ENCODE results near the gene RNH1.
A peak's percentile ranks its signal among the peaks of the same experiment; 100 is the strongest.
"Not testable (repeated sequence)": the region's sequence is repeated elsewhere in the genome, so short reads cannot be mapped to it uniquely, and the experiment has no call there.

RNH1 gene

GRCh38 chr11:526192-526591, 19.1 kb upstream of the RNH1 start:
- no peak for TF ChIP-seq CTCF (IDR thresholded peaks at IDR 0.05; ENCODE audit: low read depth, low read length)
- peaks cover under 1% of the 10 kb centered on the region; the same call in 1 of the 2 replicates for H3K36me3 ChIP-seq
- no peaks in the 10 kb centered on the region for H3K9me3 ChIP-seq (ENCODE audit: severe bottlenecking)
- H3K27ac ChIP-seq: no peak overlapping the region
- no peaks in the 10 kb centered on the region for H3K27me3 ChIP-seq (ENCODE audit: insufficient read depth, low read depth, severe bottlenecking)
- DNase-seq: no peak
- no peak overlapping the region for H3K4me3 ChIP-seq (ENCODE audit: low read depth, low read length)

- no peak for TF ChIP-seq CTCF (IDR thresholded peaks at IDR 0.05; ENCODE audit: low read depth, low read length)
- no peak overlapping the region for H3K4me3 ChIP-seq (ENCODE audit: low read depth, low read length)
- DNase-seq: no peak
- no peaks in the 10 kb centered on the region for H3K36me3 ChIP-seq
- H3K27me3 ChIP-seq (ENCODE audit: insufficient read depth, low read depth, severe bottlenecking): no peaks in the 10 kb centered on the region
- H3K27ac ChIP-seq: no peak overlapping the region
- peaks cover 9% of the 10 kb centered on the region for H3K9me3 ChIP-seq (ENCODE audit: severe bottlenecking)
These were observed 14.2 kb upstream of the RNH1 start for GRCh38 chr11:521177-521688.

GRCh38 chr11:520428-521176, 13.6 kb upstream of the RNH1 start:
- no peaks in the 10 kb centered on the region for H3K27me3 ChIP-seq (ENCODE audit: insufficient read depth, low read depth, severe bottlenecking)
- peaks cover 9% of the 10 kb centered on the region for H3K9me3 ChIP-seq (ENCODE audit: severe bottlenecking)
- no peak for DNase-seq
- H3K36me3 ChIP-seq: no peaks in the 10 kb centered on the region
- no peak overlapping the region for H3K4me3 ChIP-seq (ENCODE audit: low read depth, low read length)
- no peak for TF ChIP-seq CTCF (IDR thresholded peaks at IDR 0.05; ENCODE audit: low read depth, low read length)
- no peak overlapping the region for H3K27ac ChIP-seq

- Histone ChIP-seq H3K9me3 (ENCODE audit: severe bottlenecking) (peaks cover 9% of the 10 kb centered on the region), H3K27me3 (ENCODE audit: insufficient read depth, low read depth, severe bottlenecking) (no peaks in the 10 kb centered on the region), H3K27ac (peak overlapping the region; percentile 23; the same call in 1 of the 2 replicates), H3K4me3 (ENCODE audit: low read depth, low read length) (no peak overlapping the region), H3K36me3 (no peaks in the 10 kb centered on the region; the same call in 1 of the 2 replicates)
- peak; percentile 70 for TF ChIP-seq CTCF (IDR thresholded peaks at IDR 0.05; ENCODE audit: low read depth, low read length)
- peak; percentile 82 for DNase-seq
These were observed 11.6 kb upstream of the RNH1 start for GRCh38 chr11:518463-519202.

GRCh38 chr11:516918-517685, 10.1 kb upstream of the RNH1 start:
- not testable (repeated sequence) for DNase-seq; H3K9me3 ChIP-seq (ENCODE audit: severe bottlenecking); H3K27ac ChIP-seq; H3K4me3 ChIP-seq (ENCODE audit: low read depth, low read length); H3K27me3 ChIP-seq (ENCODE audit: insufficient read depth, low read depth, severe bottlenecking); H3K36me3 ChIP-seq

- H3K4me3 ChIP-seq (ENCODE audit: low read depth, low read length): no peak overlapping the region
- no peaks in the 10 kb centered on the region for H3K27me3 ChIP-seq (ENCODE audit: insufficient read depth, low read depth, severe bottlenecking)
- peaks cover 9% of the 10 kb centered on the region for H3K9me3 ChIP-seq (ENCODE audit: severe bottlenecking)
- H3K27ac ChIP-seq: no peak overlapping the region
- no peak for DNase-seq
- no peak for TF ChIP-seq CTCF (IDR thresholded peaks at IDR 0.05; ENCODE audit: low read depth, low read length)
- peaks cover 4% of the 10 kb centered on the region; the same call in 1 of the 2 replicates for H3K36me3 ChIP-seq
These were observed 9.4 kb upstream of the RNH1 start for GRCh38 chr11:516400-516799.
